Bronchial epithelial cell (primary cell): ENCODE data around the gene IQCB1. TPM values are rescaled to one million over a fixed set of nuclear protein-coding genes. Genes with fewer than 3 reads are reported as not detected.
"Not testable (repeated sequence)": the region's sequence is repeated elsewhere in the genome, so short reads cannot be mapped to it uniquely, and the experiment has no call there.

ENCODE experiments used
- DNase-seq: peaks from one replicate; pipeline ENCODE4 v3.0.0-alpha.2; 2010; ENCODE audit warnings: low read depth
- FAIRE-seq: peaks from 2 replicates; lab custom pipeline; 2011; peaks lifted over from hg19 to GRCh38; lab: Jason Lieb, UNC
- H3K27me3 ChIP-seq: 2 replicates; pipeline ENCODE4 v1.5.1; 2011; ENCODE audit warnings: low read length; ENCODE audit not compliant: control insufficient read depth, insufficient read depth
- H3K36me3 ChIP-seq: 2 replicates; pipeline ENCODE4 v1.5.1; 2011; ENCODE audit warnings: low read length; ENCODE audit not compliant: control insufficient read depth, insufficient read depth
- H3K4me3 ChIP-seq: 2 replicates; pipeline ENCODE4 v1.5.1; 2011; ENCODE audit warnings: mild to moderate bottlenecking, low read depth, low read length, control low read depth
- total RNA-seq: library from RNA; depleted of rRNA; stranded (reverse); fragments of >200 nt; gene quantifications from 2 replicates; pipeline ENCODE4 v1.2.1, GENCODE V29; 2014
- TF ChIP-seq, protein P1 (sequence below): IDR thresholded peaks from 2 replicates; pipeline ENCODE4 v1.5.1; 2011; ENCODE audit warnings: mild to moderate bottlenecking, moderate library complexity, low read length, control low read depth, inconsistent platforms; ENCODE audit not compliant: insufficient read depth, severe bottlenecking

The IQCB1 gene
- total RNA-seq, 1 donor from 2014 or later: 34.0 TPM

DNA sequence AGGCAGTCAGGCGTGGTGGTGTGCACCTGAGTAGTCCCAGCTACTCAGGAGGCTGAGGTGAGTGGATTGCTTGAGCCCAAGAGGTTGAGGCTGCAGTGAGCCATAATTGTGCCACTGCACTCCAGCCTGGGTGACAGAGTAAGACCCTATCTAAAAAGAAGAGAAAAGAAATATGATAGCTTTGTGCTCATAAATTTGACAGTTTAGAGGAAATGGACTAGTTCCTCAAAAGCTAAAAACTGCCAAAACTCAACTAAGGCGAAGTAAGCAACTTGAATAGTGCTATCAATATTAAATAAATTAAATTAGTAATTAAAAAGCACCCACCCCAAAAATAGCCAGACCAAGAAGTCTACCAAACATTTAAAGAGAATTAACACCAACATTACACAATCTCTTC, 34.9 kb upstream of the IQCB1 start:
- Histone ChIP-seq H3K36me3 (no peaks in the 10 kb centered on the region), H3K4me3 (no peak overlapping the region), H3K27me3 (no peaks in the 10 kb centered on the region)
- FAIRE-seq: no peak
- TF ChIP-seq, protein P1, sequence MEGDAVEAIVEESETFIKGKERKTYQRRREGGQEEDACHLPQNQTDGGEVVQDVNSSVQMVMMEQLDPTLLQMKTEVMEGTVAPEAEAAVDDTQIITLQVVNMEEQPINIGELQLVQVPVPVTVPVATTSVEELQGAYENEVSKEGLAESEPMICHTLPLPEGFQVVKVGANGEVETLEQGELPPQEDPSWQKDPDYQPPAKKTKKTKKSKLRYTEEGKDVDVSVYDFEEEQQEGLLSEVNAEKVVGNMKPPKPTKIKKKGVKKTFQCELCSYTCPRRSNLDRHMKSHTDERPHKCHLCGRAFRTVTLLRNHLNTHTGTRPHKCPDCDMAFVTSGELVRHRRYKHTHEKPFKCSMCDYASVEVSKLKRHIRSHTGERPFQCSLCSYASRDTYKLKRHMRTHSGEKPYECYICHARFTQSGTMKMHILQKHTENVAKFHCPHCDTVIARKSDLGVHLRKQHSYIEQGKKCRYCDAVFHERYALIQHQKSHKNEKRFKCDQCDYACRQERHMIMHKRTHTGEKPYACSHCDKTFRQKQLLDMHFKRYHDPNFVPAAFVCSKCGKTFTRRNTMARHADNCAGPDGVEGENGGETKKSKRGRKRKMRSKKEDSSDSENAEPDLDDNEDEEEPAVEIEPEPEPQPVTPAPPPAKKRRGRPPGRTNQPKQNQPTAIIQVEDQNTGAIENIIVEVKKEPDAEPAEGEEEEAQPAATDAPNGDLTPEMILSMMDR: no peak
- DNase-seq: no peak

DNA sequence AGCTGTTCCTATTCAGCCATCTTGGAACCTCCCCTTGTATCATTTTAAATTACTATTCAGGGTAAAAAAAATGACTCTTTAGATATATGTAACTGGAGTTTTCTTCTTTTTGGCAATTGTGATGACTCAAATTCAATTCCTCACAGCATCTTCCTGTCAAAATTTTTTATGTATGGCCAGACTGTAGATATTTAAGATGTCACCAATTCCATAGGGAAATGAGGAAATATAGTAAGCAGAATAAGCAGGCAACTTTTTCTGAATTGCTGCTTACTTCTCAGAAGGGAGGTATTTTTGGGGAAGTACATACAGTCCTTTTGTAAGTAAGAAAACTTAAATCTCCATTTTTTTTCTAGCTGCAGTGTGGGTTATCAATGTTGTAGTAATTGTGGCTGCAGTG, 28.9 kb upstream of the IQCB1 start:
- FAIRE-seq (no peak), DNase-seq (no peak)

GRCh38 chr3:121863247-121863646, 28.4 kb upstream of the IQCB1 start:
- FAIRE-seq, H3K36me3 ChIP-seq, H3K4me3 ChIP-seq, H3K27me3 ChIP-seq, DNase-seq: not testable (repeated sequence)

More for the DNA sequence above, 28.9 kb upstream of the IQCB1 start:
- Histone ChIP-seq H3K4me3 (no peak overlapping the region), H3K36me3 (no peaks in the 10 kb centered on the region), H3K27me3 (no peaks in the 10 kb centered on the region)
- TF ChIP-seq, protein P1: no peak

- not testable (repeated sequence) for H3K4me3 ChIP-seq, FAIRE-seq
Observed at GRCh38 chr3:121857778-121858177, 22.9 kb upstream of the IQCB1 start.

GRCh38 chr3:121855555-121855954, 20.7 kb upstream of the IQCB1 start:
- no peak for FAIRE-seq
- H3K4me3 ChIP-seq: no peak overlapping the region
- no peaks in the 10 kb centered on the region for H3K27me3 ChIP-seq
- H3K36me3 ChIP-seq: no peaks in the 10 kb centered on the region
- TF ChIP-seq, protein P1: peak; percentile 55
- peak; percentile 72 for DNase-seq

More at GRCh38 chr3:121857778-121858177, 22.9 kb upstream of the IQCB1 start:
- H3K36me3 ChIP-seq, DNase-seq, H3K27me3 ChIP-seq: not testable (repeated sequence)

DNA sequence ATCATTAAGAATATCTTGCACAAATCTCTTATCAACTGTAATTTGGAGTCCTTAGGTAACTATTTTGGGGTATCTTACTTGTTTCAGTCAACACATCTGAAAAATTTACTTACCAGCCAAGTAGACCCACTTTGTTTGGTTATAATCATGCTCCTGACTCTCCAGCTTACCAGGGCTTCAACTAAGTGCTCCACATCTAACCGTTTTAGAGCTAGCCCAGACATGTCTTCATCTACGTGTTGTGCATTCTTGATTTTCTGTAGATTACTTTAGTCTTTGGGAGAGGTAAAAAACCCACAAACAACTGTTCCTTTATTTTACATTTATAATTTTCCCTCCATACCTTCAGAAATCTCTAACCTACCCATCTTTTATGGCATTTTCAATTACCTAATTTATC, 17.4 kb upstream of the IQCB1 start:
- H3K4me3 ChIP-seq: no peak overlapping the region

GRCh38 chr3:121844892-121845291, 10.0 kb upstream of the IQCB1 start:
- FAIRE-seq (no peak), DNase-seq (no peak)
- Histone ChIP-seq H3K36me3 (no peaks in the 10 kb centered on the region), H3K27me3 (no peaks in the 10 kb centered on the region), H3K4me3 (no peak overlapping the region)
- TF ChIP-seq, protein P1: no peak

More for the DNA sequence above, 17.4 kb upstream of the IQCB1 start:
- TF ChIP-seq, protein P1: no peak
- Histone ChIP-seq H3K27me3 (no peaks in the 10 kb centered on the region), H3K36me3 (no peaks in the 10 kb centered on the region)
- no peak for FAIRE-seq
- peak; percentile 71 for DNase-seq
